Hepatocyte (in vitro differentiated cells): ENCODE data around the gene KRTAP5-5.

Source experiments
- EZH2 ChIP-seq: fragments of 200-600 bp; sonication (generic); IDR thresholded peaks from 2 replicates; pipeline ENCODE4 v1.6.1; 2016; ENCODE audit warnings: antibody characterized with exemption, mild to moderate bottlenecking, borderline replicate concordance
- EZH2phosphoT487 ChIP-seq: fragments of 200-600 bp; sonication (generic); IDR thresholded peaks from one replicate; pipeline ENCODE4 v1.6.1; 2018; ENCODE audit warnings: antibody characterized with exemption, mild to moderate bottlenecking, low read depth, moderate library complexity; ENCODE audit not compliant: unreplicated experiment, severe bottlenecking
- TF ChIP-seq, protein P1 (sequence below): fragments of 200-600 bp; sonication (generic); IDR thresholded peaks from 2 replicates; pipeline ENCODE4 v1.5.1; 2016; ENCODE audit warnings: antibody characterized with exemption, mild to moderate bottlenecking; ENCODE audit not compliant: poor library complexity

DNA sequence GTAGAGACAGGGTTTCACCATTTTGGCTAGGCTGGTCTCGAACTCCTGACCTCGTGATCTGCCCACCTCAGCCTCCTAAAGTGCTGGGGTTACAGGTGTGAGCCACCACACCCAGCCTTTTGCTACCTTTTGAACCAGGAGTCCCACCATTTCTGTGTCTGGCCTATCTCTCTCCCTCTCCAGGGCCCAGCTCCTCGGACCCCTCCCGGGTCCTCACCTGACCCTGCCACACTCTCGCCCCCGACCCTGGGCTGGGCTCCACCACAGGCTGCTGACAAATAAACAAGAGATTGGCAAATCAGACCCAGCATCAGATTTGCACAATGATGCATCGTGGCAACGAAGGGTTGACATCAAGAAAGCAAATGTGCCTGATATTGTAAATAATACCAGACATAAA is 8.8 kb downstream of the KRTAP5-5 start:
- TF ChIP-seq, protein P1, sequence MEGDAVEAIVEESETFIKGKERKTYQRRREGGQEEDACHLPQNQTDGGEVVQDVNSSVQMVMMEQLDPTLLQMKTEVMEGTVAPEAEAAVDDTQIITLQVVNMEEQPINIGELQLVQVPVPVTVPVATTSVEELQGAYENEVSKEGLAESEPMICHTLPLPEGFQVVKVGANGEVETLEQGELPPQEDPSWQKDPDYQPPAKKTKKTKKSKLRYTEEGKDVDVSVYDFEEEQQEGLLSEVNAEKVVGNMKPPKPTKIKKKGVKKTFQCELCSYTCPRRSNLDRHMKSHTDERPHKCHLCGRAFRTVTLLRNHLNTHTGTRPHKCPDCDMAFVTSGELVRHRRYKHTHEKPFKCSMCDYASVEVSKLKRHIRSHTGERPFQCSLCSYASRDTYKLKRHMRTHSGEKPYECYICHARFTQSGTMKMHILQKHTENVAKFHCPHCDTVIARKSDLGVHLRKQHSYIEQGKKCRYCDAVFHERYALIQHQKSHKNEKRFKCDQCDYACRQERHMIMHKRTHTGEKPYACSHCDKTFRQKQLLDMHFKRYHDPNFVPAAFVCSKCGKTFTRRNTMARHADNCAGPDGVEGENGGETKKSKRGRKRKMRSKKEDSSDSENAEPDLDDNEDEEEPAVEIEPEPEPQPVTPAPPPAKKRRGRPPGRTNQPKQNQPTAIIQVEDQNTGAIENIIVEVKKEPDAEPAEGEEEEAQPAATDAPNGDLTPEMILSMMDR: no peak
- TF ChIP-seq EZH2 (no peak), EZH2phosphoT487 (no peak)
